GF-D8 (cell line): ENCODE results near the gene EPHA6.

Experiments used
- DNase-seq: peaks from one replicate; lab custom pipeline; 2025; lab: John Stamatoyannopoulos, UW

Gene EPHA6

GRCh38 chr3:96813820-96814650 is at the start of gene EPHA6:
TSS of gene EPHA6 (plus strand) at chr3:96814594.
- DNase-seq = no peak

- no peak for DNase-seq
Measured at GRCh38 chr3:96776818-96777217, 37.6 kb upstream of the EPHA6 start.

- no peak for DNase-seq
Measured at GRCh38 chr3:96779810-96780209, 34.6 kb upstream of the EPHA6 start.

- DNase-seq = no peak
Measured at GRCh38 chr3:96796101-96796500, 18.3 kb upstream of the EPHA6 start.

GRCh38 chr3:96803870-96804269 is 10.5 kb upstream of the EPHA6 start:
- no peak for DNase-seq

GRCh38 chr3:96806341-96806740 is 8.1 kb upstream of the EPHA6 start:
- DNase-seq = no peak

- no peak for DNase-seq
Measured at GRCh38 chr3:96813134-96813819, 1.1 kb upstream of the EPHA6 start.

- no peak for DNase-seq
Measured at GRCh38 chr3:96814651-96815567, 515 bp downstream of the EPHA6 start.

GRCh38 chr3:96831175-96831574 is 16.8 kb downstream of the EPHA6 start:
- DNase-seq = no peak

- no peak for DNase-seq
Measured at GRCh38 chr3:96833301-96833700, 18.9 kb downstream of the EPHA6 start.

- DNase-seq = no peak
Measured at GRCh38 chr3:96836153-96836915, 21.9 kb downstream of the EPHA6 start.

GRCh38 chr3:96843505-96844203 is 29.3 kb downstream of the EPHA6 start:
- no peak for DNase-seq

- DNase-seq = no peak
Measured at GRCh38 chr3:96844204-96844514, 29.8 kb downstream of the EPHA6 start.

- DNase-seq = no peak
Measured at GRCh38 chr3:96852849-96853248, 38.5 kb downstream of the EPHA6 start.

- DNase-seq = no peak
Measured at GRCh38 chr3:96860882-96861281, 46.5 kb downstream of the EPHA6 start.

GRCh38 chr3:96863129-96863740 is 48.8 kb downstream of the EPHA6 start:
- no peak for DNase-seq

- DNase-seq = no peak
Measured at GRCh38 chr3:96865605-96866004, 51.2 kb downstream of the EPHA6 start.

- DNase-seq = no peak
Measured at GRCh38 chr3:96869316-96869715, 54.9 kb downstream of the EPHA6 start.

- no peak for DNase-seq
Measured at GRCh38 chr3:96877510-96877909, 63.1 kb downstream of the EPHA6 start.

- DNase-seq = no peak
Measured at GRCh38 chr3:96900031-96900430, 85.6 kb downstream of the EPHA6 start.

- no peak for DNase-seq
Measured at GRCh38 chr3:96900566-96900965, 86.2 kb downstream of the EPHA6 start.
